NCI-H187 (cell line): ENCODE data around the gene TMEM51.
"Not testable (repeated sequence)": the region's sequence is repeated elsewhere in the genome, so short reads cannot be mapped to it uniquely, and the experiment has no call there.

Experiments used
- DNase-seq, 2 experiments: peaks; one replicate each; lab custom pipeline; 2025; lab: John Stamatoyannopoulos, UW

Gene TMEM51

GRCh38 chr1:15128077-15128476 is 25.5 kb upstream of the TMEM51 start:
- no peak for DNase-seq

GRCh38 chr1:15128520-15129313 is 24.8 kb upstream of the TMEM51 start:
- peak in 1 of 2 experiments; percentile 44 for DNase-seq

- no peak for DNase-seq
Measured at GRCh38 chr1:15129944-15130343, 23.6 kb upstream of the TMEM51 start.

GRCh38 chr1:15130607-15131006 is 22.9 kb upstream of the TMEM51 start:
- no peak for DNase-seq

- no peak for DNase-seq
Measured at GRCh38 chr1:15132965-15133364, 20.6 kb upstream of the TMEM51 start.

GRCh38 chr1:15134285-15134684 is 19.3 kb upstream of the TMEM51 start:
- no peak for DNase-seq

- not testable (repeated sequence) for DNase-seq
Measured at GRCh38 chr1:15135604-15136003, 17.9 kb upstream of the TMEM51 start.

GRCh38 chr1:15137809-15138208 is 15.7 kb upstream of the TMEM51 start:
- no peak for DNase-seq

- DNase-seq, result no peak
Measured at GRCh38 chr1:15139654-15140350, 13.7 kb upstream of the TMEM51 start.

- DNase-seq, result no peak
Measured at GRCh38 chr1:15141935-15142539, 11.5 kb upstream of the TMEM51 start.

- DNase-seq, result no peak
Measured at GRCh38 chr1:15145327-15145726, 8.2 kb upstream of the TMEM51 start.

- DNase-seq, result no peak
Measured at GRCh38 chr1:15146142-15146680, 7.3 kb upstream of the TMEM51 start.

- DNase-seq, result no peak
Measured at GRCh38 chr1:15146971-15147376, 6.6 kb upstream of the TMEM51 start.

GRCh38 chr1:15148004-15148403 is 5.5 kb upstream of the TMEM51 start:
- DNase-seq, result no peak

GRCh38 chr1:15148475-15148874 is 5.1 kb upstream of the TMEM51 start:
- no peak for DNase-seq

- no peak for DNase-seq
Measured at GRCh38 chr1:15148941-15149340, 4.6 kb upstream of the TMEM51 start.

- DNase-seq, result no peak
Measured at GRCh38 chr1:15150376-15150775, 3.2 kb upstream of the TMEM51 start.

GRCh38 chr1:15151377-15151806 is 2.2 kb upstream of the TMEM51 start:
- DNase-seq, result no peak

- DNase-seq, result no peak
Measured at GRCh38 chr1:15151871-15152270, 1.7 kb upstream of the TMEM51 start.

- DNase-seq, result peak in 1 of 2 experiments; percentile 33
Measured at GRCh38 chr1:15152318-15153183, 996 bp upstream of the TMEM51 start.

GRCh38 chr1:15153842-15154479 is 414 bp downstream of the TMEM51 start:
- DNase-seq, result no peak
